Astrocyte of the spinal cord (primary cell): ENCODE data around the gene ARID3A.
"Not testable (repeated sequence)": the region's sequence is repeated elsewhere in the genome, so short reads cannot be mapped to it uniquely, and the experiment has no call there.

Experiments
- DNase-seq: peaks from one replicate; pipeline ENCODE4 v3.0.0; 2011; ENCODE audit warnings: low read depth, low spot score
- H3K4me3 ChIP-seq: 2 replicates; pipeline ENCODE4 v1.5.1; 2011; ENCODE audit warnings: low read depth, mild to moderate bottlenecking, low read length, moderate library complexity
- in situ Hi-C: cut with HindIII; loops from 2 replicates; pipeline ENCODE4 v1.10.0; 2017; ENCODE audit warnings: low sequenced_read_pairs
- TF ChIP-seq, protein P1 (sequence below): IDR thresholded peaks from 2 replicates; pipeline ENCODE4 v1.5.1; 2012; ENCODE audit warnings: low read depth, mild to moderate bottlenecking, low read length, inconsistent platforms

Gene ARID3A

DNA sequence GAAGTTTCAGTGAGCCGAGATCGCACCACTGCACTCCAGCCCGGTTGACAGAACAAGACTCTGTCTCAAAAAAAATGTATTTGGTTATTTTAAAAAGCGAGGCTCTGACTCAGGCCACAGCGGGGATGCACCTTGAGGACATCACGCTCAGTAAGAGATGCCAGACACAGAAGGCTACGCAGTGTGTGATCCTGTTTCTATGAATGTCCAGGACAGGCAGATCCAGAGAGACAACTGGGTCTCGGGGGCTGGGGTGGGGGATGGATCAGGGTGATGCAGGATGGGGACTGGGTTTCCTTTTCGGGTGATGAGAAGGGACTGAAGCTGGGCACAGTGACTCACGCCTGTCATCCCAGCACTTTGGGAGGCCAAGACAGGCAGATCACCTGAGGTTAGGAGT is 38.2 kb upstream of the ARID3A start:
- in situ Hi-C loops, result no loop called here
- H3K4me3 ChIP-seq, result no peak overlapping the region
- TF ChIP-seq, protein P1, sequence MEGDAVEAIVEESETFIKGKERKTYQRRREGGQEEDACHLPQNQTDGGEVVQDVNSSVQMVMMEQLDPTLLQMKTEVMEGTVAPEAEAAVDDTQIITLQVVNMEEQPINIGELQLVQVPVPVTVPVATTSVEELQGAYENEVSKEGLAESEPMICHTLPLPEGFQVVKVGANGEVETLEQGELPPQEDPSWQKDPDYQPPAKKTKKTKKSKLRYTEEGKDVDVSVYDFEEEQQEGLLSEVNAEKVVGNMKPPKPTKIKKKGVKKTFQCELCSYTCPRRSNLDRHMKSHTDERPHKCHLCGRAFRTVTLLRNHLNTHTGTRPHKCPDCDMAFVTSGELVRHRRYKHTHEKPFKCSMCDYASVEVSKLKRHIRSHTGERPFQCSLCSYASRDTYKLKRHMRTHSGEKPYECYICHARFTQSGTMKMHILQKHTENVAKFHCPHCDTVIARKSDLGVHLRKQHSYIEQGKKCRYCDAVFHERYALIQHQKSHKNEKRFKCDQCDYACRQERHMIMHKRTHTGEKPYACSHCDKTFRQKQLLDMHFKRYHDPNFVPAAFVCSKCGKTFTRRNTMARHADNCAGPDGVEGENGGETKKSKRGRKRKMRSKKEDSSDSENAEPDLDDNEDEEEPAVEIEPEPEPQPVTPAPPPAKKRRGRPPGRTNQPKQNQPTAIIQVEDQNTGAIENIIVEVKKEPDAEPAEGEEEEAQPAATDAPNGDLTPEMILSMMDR, result no peak
- DNase-seq, result no peak

DNA sequence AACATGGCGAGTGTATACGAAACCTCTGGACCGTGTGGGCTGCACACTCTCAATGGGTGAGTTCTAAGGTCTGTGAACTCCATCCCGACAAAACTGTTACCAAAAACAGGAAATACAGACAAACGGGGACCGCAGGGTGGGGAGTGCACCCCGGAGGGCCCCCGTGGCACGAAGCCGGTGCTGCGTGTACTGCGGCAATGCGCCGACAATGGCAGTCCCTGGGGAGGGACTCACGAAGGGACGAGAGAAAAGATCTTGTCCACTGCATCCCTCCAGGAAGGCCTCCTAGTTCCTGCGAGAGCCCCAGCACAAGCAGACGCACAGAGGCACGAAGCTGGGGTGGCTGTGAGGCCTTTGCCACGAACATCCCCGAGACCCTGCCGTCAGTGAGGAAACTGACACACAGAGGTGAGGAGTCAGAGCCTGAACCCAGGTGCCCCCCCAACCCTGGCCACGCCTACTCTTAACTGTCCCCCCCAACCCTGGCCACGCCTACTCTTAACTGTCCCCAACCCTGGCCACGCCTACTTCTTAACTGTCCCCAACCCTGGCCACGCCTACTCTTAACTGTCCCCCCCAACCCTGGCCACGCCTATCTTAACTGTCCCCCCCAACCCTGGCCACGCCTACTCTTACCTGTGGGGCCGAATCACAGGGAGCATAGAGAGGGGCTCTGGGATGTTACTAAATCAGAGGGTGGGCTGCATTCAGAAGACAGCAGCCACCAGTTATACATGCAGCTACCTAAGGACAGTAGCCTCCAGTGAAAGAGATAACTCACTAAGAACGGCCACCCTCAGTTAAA is 37.1 kb upstream of the ARID3A start:
- DNase-seq, result no peak
- H3K4me3 ChIP-seq, result no peak overlapping the region
- TF ChIP-seq, protein P1, result no peak
- in situ Hi-C loops, result no loop called here

DNA sequence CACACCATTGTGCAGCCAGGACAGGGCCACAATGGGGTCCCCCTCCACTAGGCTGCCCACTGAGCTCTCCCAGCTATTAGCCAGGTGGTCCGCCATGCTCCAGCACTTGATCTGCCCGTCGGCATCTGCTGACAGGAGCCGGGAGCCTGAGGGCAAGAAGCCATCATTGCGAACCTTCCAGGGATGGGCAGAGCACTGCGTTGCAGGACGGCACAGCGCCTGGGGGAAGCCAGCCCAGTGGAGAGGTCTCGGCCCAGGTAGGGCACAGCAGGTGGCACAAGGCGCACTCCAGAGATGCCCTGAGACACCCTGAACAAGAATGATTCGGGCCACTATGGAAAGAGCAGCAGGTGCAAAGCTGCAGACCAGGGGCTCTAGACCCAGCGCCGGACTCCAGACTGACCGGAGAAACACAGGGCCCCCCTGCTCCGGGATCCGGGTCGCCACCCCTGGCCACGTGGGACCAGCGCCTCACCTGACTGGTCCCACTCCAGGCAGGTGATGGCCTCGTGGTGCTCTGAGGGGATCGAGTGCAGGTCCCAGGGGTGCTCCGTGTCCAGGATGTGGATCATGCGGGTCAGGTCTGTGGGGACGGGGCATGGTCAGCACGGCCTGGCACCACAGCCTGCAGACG is 36.1 kb upstream of the ARID3A start:
- no peak overlapping the region for H3K4me3 ChIP-seq
- no peak for DNase-seq
- TF ChIP-seq, protein P1, result no peak
- in situ Hi-C loops, result no loop called here

DNA sequence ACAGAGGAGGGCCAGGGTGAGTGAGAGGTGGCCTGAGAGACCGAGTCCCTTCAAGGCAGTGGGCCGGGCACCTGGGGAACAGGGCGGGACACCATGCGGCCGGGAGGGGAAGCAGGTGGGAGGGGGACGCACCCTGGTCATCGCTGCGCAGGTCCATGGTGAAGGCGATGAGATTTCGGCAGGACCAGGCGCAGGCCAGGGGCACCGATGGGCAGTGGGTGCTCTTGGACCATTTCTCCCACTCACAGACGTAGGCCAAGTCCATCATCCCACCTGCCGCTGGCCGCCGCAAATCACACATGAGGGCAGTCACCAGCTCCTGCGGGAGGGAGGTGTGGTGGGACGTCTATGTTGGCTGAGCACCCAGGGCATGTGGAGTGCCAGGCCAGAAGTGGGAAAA is 35.0 kb upstream of the ARID3A start:
- in situ Hi-C loops, result no loop called here
- H3K4me3 ChIP-seq, result no peak overlapping the region
- DNase-seq, result no peak
- TF ChIP-seq, protein P1, result no peak

DNA sequence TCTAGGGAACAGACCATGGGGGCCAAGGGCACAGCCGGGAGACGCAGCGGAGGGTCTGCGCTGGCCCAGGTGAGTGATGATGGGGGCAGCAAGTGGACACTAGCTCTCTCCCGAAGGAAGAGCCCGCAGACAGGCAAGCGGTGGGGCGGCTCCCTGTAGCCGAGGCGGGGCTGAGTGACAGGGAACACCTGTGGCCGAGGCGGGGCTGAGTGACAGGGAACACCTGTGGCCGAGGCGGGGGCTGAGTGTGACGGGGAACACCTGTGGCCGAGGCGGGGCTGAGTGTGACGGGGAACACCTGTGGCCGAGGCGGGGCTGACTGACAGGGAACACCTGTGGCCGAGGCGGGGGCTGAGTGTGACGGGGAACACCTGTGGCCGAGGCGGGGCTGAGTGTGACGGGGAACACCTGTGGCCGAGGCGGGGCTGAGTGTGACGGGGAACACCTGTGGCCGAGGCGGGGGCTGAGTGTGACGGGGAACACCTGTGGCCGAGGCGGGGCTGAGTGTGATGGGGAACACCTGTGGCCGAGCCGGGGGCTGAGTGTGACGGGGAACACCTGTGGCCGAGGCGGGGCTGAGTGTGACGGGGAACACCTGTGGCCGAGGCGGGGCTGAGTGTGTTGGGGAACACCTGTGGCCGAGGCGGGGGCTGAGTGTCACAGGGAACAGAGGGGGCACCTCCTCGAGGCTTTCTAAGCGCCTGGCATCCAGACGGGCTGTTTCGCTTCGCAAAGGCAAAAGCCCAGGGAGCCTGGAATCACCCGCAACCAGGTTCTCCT is 34.2 kb upstream of the ARID3A start:
- H3K4me3 ChIP-seq, result peak overlapping the region; percentile 91

DNA sequence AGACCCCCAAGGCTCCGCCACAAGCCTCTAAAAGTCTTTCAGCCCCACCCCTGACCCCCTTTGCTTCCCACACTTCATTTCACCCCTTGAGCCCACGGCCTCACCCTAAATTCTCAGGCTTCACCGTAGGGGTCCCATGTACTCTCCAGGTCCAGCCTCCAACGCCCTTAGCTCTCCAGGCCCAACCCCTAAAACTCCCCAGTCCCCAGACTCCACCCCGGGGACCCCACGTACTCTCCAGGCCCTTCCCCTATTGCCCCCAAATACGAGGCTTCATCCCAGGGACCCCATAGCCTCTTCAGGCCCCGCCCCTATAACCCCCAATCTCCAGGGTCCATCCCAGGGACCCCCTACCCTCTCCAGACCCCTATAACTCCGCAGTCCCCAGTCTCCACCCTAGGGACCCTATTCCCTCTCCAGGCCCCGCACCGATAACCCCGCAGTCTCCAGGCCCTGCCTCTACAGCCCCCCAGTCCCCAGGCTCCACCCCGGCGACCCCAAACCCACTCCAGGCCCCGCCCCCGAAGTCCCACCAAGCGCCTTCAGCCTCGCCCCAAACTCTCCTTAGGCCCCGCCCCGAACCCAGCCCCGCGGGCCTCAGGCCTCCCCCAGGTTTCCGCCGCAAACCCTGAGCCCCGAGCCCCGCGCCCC is 33.5 kb upstream of the ARID3A start:
- TF ChIP-seq, protein P1, result no peak
- DNase-seq, result no peak
- peak overlapping the region; percentile 91 for H3K4me3 ChIP-seq
- in situ Hi-C loops, result no loop called here

More for the DNA sequence above, 34.2 kb upstream of the ARID3A start:
- DNase-seq, in situ Hi-C loops: not testable (repeated sequence)
